Right ventricle myocardium superior (tissue), 1 donor: ENCODE data around the gene GPR157. TPM values are rescaled to one million over a fixed set of nuclear protein-coding genes. Genes with fewer than 3 reads are reported as not detected.
"Not testable (repeated sequence)": the region's sequence is repeated elsewhere in the genome, so short reads cannot be mapped to it uniquely, and the experiment has no call there.

Experiments
- ATAC-seq: fragments of 200-7000 bp; cut with Tn5 transposase; one replicate; pipeline ENCODE4 v1.9.1; 2020; ENCODE audit warnings: mild to moderate bottlenecking; ENCODE audit not compliant: poor library complexity
- DNase-seq: peaks from one replicate; pipeline ENCODE4 v3.0.0-alpha.2; 2020
- intact Hi-C: fragments of 100-400 bp; cut with DNase I; formaldehyde crosslinking; loops from one replicate; pipeline ENCODE4 v1.11.2; 2022
- total RNA-seq: library from RNA; stranded (reverse); fragmentation: NEBNext Ultra II Directional; extraction: Animal tissue kit (Norgen Biotek cat#: 25700); gene quantifications from one replicate; pipeline ENCODE4 v1.2.1, GENCODE V29; 2021
- donor health status: DM: no; HTN: yes; CAD: no; lungs with severe emphysema.

Gene GPR157
- total RNA-seq, 1 donor from 2014 or later: 49.4 TPM

- peak; percentile 78 for ATAC-seq
- intact Hi-C loops: no loop called here
Measured at GRCh38 chr1:9150582-9151327, 21.9 kb upstream of the GPR157 start.

GRCh38 chr1:9149837-9150581, 21.1 kb upstream of the GPR157 start:
- DNase-seq: peak; percentile 66
- intact Hi-C loops: loop anchor here (10.0 kb wide), 1 partner anchor 45 kb away; no protein-coding TSS in a partner anchor
- ATAC-seq: peak; percentile 66

More at GRCh38 chr1:9150582-9151327, 21.9 kb upstream of the GPR157 start:
- peak; percentile 76 for DNase-seq

GRCh38 chr1:9149151-9149550, 20.2 kb upstream of the GPR157 start:
- intact Hi-C loops: loop anchor here (10.0 kb wide), 1 partner anchor 46 kb away; no protein-coding TSS in a partner anchor
- peak; percentile 43 for DNase-seq
- peak; percentile 9 for ATAC-seq

- DNase-seq: peak; percentile 14
- intact Hi-C loops: loop anchor here (10.0 kb wide), 1 partner anchor 49 kb away; no protein-coding TSS in a partner anchor
- ATAC-seq: no peak
Measured at GRCh38 chr1:9146156-9146555, 17.3 kb upstream of the GPR157 start.

- ATAC-seq: no peak
- intact Hi-C loops: loop anchor here (10.0 kb wide), 1 partner anchor 49 kb away; no protein-coding TSS in a partner anchor
- peak; percentile 9 for DNase-seq
Measured at GRCh38 chr1:9145714-9146113, 16.8 kb upstream of the GPR157 start.

GRCh38 chr1:9145021-9145668, 16.2 kb upstream of the GPR157 start:
- intact Hi-C loops: loop anchor here (10.0 kb wide), 1 partner anchor 50 kb away; no protein-coding TSS in a partner anchor
- no peak for ATAC-seq
- DNase-seq: no peak

GRCh38 chr1:9144494-9144893, 15.6 kb upstream of the GPR157 start:
- not testable (repeated sequence) for DNase-seq, ATAC-seq
- intact Hi-C loops: loop anchor here (10.0 kb wide), 1 partner anchor 50 kb away; no protein-coding TSS in a partner anchor

GRCh38 chr1:9143250-9143649, 14.3 kb upstream of the GPR157 start:
- ATAC-seq (peak; percentile 18), DNase-seq (peak; percentile 57)
- intact Hi-C loops: loop anchor here (10.0 kb wide), 1 partner anchor 52 kb away; no protein-coding TSS in a partner anchor

GRCh38 chr1:9139930-9140329, 11.0 kb upstream of the GPR157 start:
- DNase-seq: no peak
- ATAC-seq: no peak
- intact Hi-C loops: loop anchor here (10.0 kb wide), 1 partner anchor 55 kb away; no protein-coding TSS in a partner anchor

GRCh38 chr1:9136932-9137331, 8.0 kb upstream of the GPR157 start:
- DNase-seq: no peak
- ATAC-seq: no peak
- intact Hi-C loops: no loop called here

- DNase-seq: no peak
- ATAC-seq: peak; percentile 20
- intact Hi-C loops: no loop called here
Measured at GRCh38 chr1:9135073-9135836, 6.4 kb upstream of the GPR157 start.

GRCh38 chr1:9133870-9134585, 5.1 kb upstream of the GPR157 start:
- intact Hi-C loops: no loop called here
- no peak for ATAC-seq
- no peak for DNase-seq

GRCh38 chr1:9129266-9130041, 552 bp upstream of the GPR157 start:
- peak; percentile 79 for ATAC-seq
- peak; percentile 94 for DNase-seq
- intact Hi-C loops: no loop called here

GRCh38 chr1:9128166-9128519, 759 bp downstream of the GPR157 start:
- intact Hi-C loops: no loop called here
- ATAC-seq (peak; percentile 56), DNase-seq (peak; percentile 64)

GRCh38 chr1:9127395-9128165, 1.3 kb downstream of the GPR157 start:
- intact Hi-C loops: no loop called here
- DNase-seq: no peak

GRCh38 chr1:9126511-9126910, 2.4 kb downstream of the GPR157 start:
- intact Hi-C loops: no loop called here
- DNase-seq (no peak), ATAC-seq (no peak)

More at GRCh38 chr1:9127395-9128165, 1.3 kb downstream of the GPR157 start:
- peak; percentile 10 for ATAC-seq
